Endothelial cell of umbilical vein (primary cell): Measurements from ENCODE around the gene TMF1. TPM values are rescaled to one million over a fixed set of nuclear protein-coding genes. Genes with fewer than 3 reads are reported as not detected.

Experiments used
- BruUV-seq: library from RNA; stranded (reverse); fragments of 400-500 nt; replicated peaks from 2 replicates; lab custom pipeline; 2021; lab: Mats Ljungman, UMichigan
- CTCF ChIA-PET: fragments of 300-600, 350-600 bp; sonication (Branson Sonifier 250); formaldehyde crosslinking; loops from one replicate; lab custom pipeline; 2021; ENCODE audit warnings: antibody characterized with exemption, inconsistent platforms; lab: Charles Lee
- POLR2A ChIA-PET: fragments of 300-600, 350-600 bp; sonication (Branson Sonifier 250); formaldehyde crosslinking; loops from one replicate; lab custom pipeline; 2021; ENCODE audit warnings: antibody characterized with exemption, inconsistent platforms; lab: Charles Lee
- DNase-seq: peaks from one replicate; pipeline ENCODE4 v3.0.0-alpha.2; 2011; ENCODE audit warnings: low read depth, low spot score
- FAIRE-seq: peaks from 2 replicates; lab custom pipeline; 2011; peaks lifted over from hg19 to GRCh38; lab: Jason Lieb, UNC
- H2AFZ ChIP-seq: 2 replicates; pipeline ENCODE4 v1.6.0; 2012; ENCODE audit warnings: low read depth, low read length, control low read depth, inconsistent platforms
- H3K27ac ChIP-seq: 2 replicates; pipeline ENCODE4 v1.5.1; 2011; ENCODE audit warnings: low read depth, mild to moderate bottlenecking, control low read depth, low read length, moderate library complexity; ENCODE audit not compliant: insufficient read depth
- H3K27me3 ChIP-seq, 2 experiments: 2 replicates each; pipeline versions ENCODE4 v1.6.0 to v1.6.1; 2011; ENCODE audit warnings: low read length in 2 of 2, mixed read lengths in 1 of 2; ENCODE audit not compliant: control insufficient read depth in 2 of 2, insufficient read depth in 2 of 2
- H3K36me3 ChIP-seq, 2 experiments: 2 replicates in 1 of 2; 3 replicates in 1 of 2; pipeline ENCODE4 v1.5.1; 2011; ENCODE audit warnings: low read length in 2 of 2, mild to moderate bottlenecking in 1 of 2, moderate library complexity in 1 of 2; ENCODE audit not compliant: control insufficient read depth in 2 of 2, insufficient read depth in 2 of 2; ENCODE audit errors: extremely low read depth in 1 of 2
- H3K4me1 ChIP-seq: 3 replicates; pipeline ENCODE4 v1.5.1; 2011; ENCODE audit warnings: mild to moderate bottlenecking, low read length; ENCODE audit not compliant: control insufficient read depth, insufficient read depth; ENCODE audit errors: extremely low read depth
- H3K4me2 ChIP-seq: 2 replicates; pipeline ENCODE4 v1.6.1; 2011; ENCODE audit warnings: low read length, control low read depth, mixed read lengths; ENCODE audit not compliant: insufficient read depth
- H3K4me3 ChIP-seq, 3 experiments: fragments of 200-600 bp in 1 of 3; sonication (generic), shearing (Covaris generic) in 1 of 3; replicated peaks in 1 of 3; 2 replicates each; pipeline ENCODE4 v1.5.1; 2011 to 2016; ENCODE audit warnings: control low read depth in 3 of 3, low read length in 3 of 3, mild to moderate bottlenecking in 2 of 3, inconsistent platforms in 1 of 3, low read depth in 1 of 3, moderate library complexity in 1 of 3; ENCODE audit not compliant: insufficient read depth in 1 of 3
- H3K79me2 ChIP-seq: 2 replicates; pipeline ENCODE4 v1.6.0; 2012; ENCODE audit warnings: low read length, inconsistent platforms; ENCODE audit not compliant: control insufficient read depth, insufficient read depth
- H3K9ac ChIP-seq: replicated peaks from 2 replicates; pipeline ENCODE3; 2011; ENCODE audit warnings: low read length, control low read depth; ENCODE audit not compliant: insufficient read depth; ENCODE audit errors: extremely low read depth
- H3K9me1 ChIP-seq: replicated peaks from 3 replicates; pipeline ENCODE4 v1.6.0; 2011; ENCODE audit warnings: mild to moderate bottlenecking, low read length; ENCODE audit not compliant: control insufficient read depth, insufficient read depth; ENCODE audit errors: extremely low read depth
- H3K9me3 ChIP-seq: replicated peaks from 2 replicates; pipeline ENCODE4 v1.5.1; 2012; ENCODE audit warnings: low read length, inconsistent platforms; ENCODE audit not compliant: control insufficient read depth, insufficient read depth
- H4K20me1 ChIP-seq: replicated peaks from 2 replicates; pipeline ENCODE3; 2011; ENCODE audit warnings: mild to moderate bottlenecking, low read length; ENCODE audit not compliant: control insufficient read depth, insufficient read depth; ENCODE audit errors: extremely low read depth
- EZH2 ChIP-seq: IDR thresholded peaks from 2 replicates; pipeline ENCODE4 v1.6.1; 2012; ENCODE audit warnings: borderline replicate concordance, low read depth, mild to moderate bottlenecking, moderate library complexity, low read length, inconsistent platforms; ENCODE audit not compliant: severe bottlenecking
- FOS ChIP-seq: IDR thresholded peaks from 2 replicates; pipeline ENCODE4 v1.6.1; 2011; ENCODE audit warnings: mild to moderate bottlenecking, low read length, moderate library complexity, borderline replicate concordance; ENCODE audit not compliant: insufficient read depth
- GATA2 ChIP-seq: IDR thresholded peaks from 2 replicates; pipeline ENCODE4 v1.7.0; 2011; ENCODE audit warnings: low read depth, mild to moderate bottlenecking, moderate library complexity, mixed read lengths, low read length; ENCODE audit not compliant: insufficient read length, insufficient read depth
- JUN ChIP-seq: IDR thresholded peaks from 2 replicates; pipeline ENCODE4 v1.6.1; 2011; ENCODE audit warnings: borderline replicate concordance, low read depth; ENCODE audit not compliant: insufficient read length, insufficient read depth
- MYC ChIP-seq: IDR thresholded peaks from one replicate; pipeline ENCODE4 v1.6.1; 2011; ENCODE audit warnings: mild to moderate bottlenecking, low read depth, low read length
- POLR2A ChIP-seq: IDR thresholded peaks from 2 replicates; pipeline ENCODE4 v1.6.1; 2012; ENCODE audit warnings: low read depth, mild to moderate bottlenecking, control low read depth, low read length
- POLR2AphosphoS5 ChIP-seq: IDR thresholded peaks from 2 replicates; pipeline ENCODE4 v1.6.1; 2012; ENCODE audit warnings: low read depth, mild to moderate bottlenecking, control low read depth, low read length, moderate library complexity; ENCODE audit not compliant: insufficient read depth
- dilution Hi-C: fragments of 300-500 bp; cut with MboI; formaldehyde crosslinking; loops from one replicate; pipeline ENCODE4 v1.15.0; 2019; ENCODE audit warnings: low sequenced_read_pairs; ENCODE audit not compliant: extremely low pct_ligation_motif_present
- intact Hi-C: fragments of 100-400 bp; cut with micrococcal nuclease; formaldehyde crosslinking; loops from one replicate; pipeline ENCODE4 v1.10.0; 2022
- polyA plus RNA-seq, 4 experiments: library from polyadenylated mRNA; depleted of rRNA in 3 of 4; stranded (reverse) in 3 of 4; unstranded in 1 of 4; fragments of >200 nt; gene quantifications; 2 replicates each; pipeline versions ENCODE4 v1.2.1 to v1.2.3, GENCODE V29; 2011 to 2012; ENCODE audit warnings: missing spikeins in 1 of 4
- total RNA-seq: library from RNA; stranded (reverse); gene quantifications from 2 replicates; pipeline ENCODE4 v1.2.3, GENCODE V29; 2021
- TF ChIP-seq, protein P1 (sequence below): IDR thresholded peaks from 2 replicates; pipeline ENCODE4 v1.6.1; 2011; ENCODE audit not compliant: insufficient read depth, insufficient read length
- TF ChIP-seq, protein P2 (sequence below), 2 donors: IDR thresholded peaks; 1 replicate in 1 of 2; 2 replicates in 1 of 2; pipeline ENCODE4 v1.5.1; 2011; ENCODE audit warnings: low read length in 2 of 2, mild to moderate bottlenecking in 2 of 2, moderate library complexity in 2 of 2, control low read depth in 1 of 2, inconsistent platforms in 1 of 2, low read depth in 1 of 2; ENCODE audit not compliant: insufficient read depth in 1 of 2; ENCODE audit errors: extremely low read depth in 1 of 2

The TMF1 gene
- total and polyA plus RNA-seq, 2 donors (not counting 3 experiments of a cell fraction or from before 2014, with no cell fraction given): 3.7 to 32.7 TPM

DNA sequence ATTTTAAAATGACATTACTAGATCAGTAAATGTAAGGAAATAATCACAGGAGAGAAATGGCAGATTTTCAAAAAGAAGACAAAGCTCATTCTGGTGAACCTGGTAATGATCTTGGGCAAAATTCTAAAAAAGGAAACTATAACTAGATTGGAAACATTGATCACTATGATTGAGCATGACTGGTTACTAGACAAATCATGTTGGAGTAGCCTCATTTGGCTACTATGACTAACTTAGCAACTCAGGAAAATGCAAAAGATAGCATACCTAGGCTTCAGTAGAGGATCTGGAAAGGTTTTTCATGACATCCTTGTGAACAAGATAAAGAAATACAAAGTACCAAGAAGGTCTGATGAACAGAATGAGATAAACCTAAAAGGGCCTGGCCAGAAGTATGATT, 7.6 kb upstream of the TMF1 start:
- DNase-seq: no peak
- no peak overlapping the region for H3K9ac ChIP-seq
- no peak overlapping the region for H2AFZ ChIP-seq
- H3K4me1 ChIP-seq: no peaks in the 10 kb centered on the region
- H3K9me1 ChIP-seq: no peaks in the 10 kb centered on the region
- H3K27me3 ChIP-seq: no peaks in the 10 kb centered on the region
- H4K20me1 ChIP-seq: no peaks in the 10 kb centered on the region
- dilution Hi-C loops (no loop called here), intact Hi-C loops (no loop called here)
- H3K4me3 ChIP-seq: no peak overlapping the region
- H3K27ac ChIP-seq: no peak overlapping the region
- peaks cover 13 to 28% of the 10 kb centered on the region in 2 experiments for H3K36me3 ChIP-seq
- no TSS peak for BruUV-seq
- H3K9me3 ChIP-seq: no peaks in the 10 kb centered on the region
- H3K4me2 ChIP-seq: no peak overlapping the region
- POLR2A ChIA-PET: no interaction called here
- H3K79me2 ChIP-seq: no peaks in the 10 kb centered on the region
- TF ChIP-seq POLR2A (no peak), EZH2 (no peak), GATA2 (no peak), POLR2AphosphoS5 (no peak), JUN (no peak), FOS (no peak), MYC (no peak)
- TF ChIP-seq, protein P1, sequence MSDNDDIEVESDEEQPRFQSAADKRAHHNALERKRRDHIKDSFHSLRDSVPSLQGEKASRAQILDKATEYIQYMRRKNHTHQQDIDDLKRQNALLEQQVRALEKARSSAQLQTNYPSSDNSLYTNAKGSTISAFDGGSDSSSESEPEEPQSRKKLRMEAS: no peak
- TF ChIP-seq, protein P2, sequence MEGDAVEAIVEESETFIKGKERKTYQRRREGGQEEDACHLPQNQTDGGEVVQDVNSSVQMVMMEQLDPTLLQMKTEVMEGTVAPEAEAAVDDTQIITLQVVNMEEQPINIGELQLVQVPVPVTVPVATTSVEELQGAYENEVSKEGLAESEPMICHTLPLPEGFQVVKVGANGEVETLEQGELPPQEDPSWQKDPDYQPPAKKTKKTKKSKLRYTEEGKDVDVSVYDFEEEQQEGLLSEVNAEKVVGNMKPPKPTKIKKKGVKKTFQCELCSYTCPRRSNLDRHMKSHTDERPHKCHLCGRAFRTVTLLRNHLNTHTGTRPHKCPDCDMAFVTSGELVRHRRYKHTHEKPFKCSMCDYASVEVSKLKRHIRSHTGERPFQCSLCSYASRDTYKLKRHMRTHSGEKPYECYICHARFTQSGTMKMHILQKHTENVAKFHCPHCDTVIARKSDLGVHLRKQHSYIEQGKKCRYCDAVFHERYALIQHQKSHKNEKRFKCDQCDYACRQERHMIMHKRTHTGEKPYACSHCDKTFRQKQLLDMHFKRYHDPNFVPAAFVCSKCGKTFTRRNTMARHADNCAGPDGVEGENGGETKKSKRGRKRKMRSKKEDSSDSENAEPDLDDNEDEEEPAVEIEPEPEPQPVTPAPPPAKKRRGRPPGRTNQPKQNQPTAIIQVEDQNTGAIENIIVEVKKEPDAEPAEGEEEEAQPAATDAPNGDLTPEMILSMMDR (IDR thresholded peaks at IDR 0.05; ENCODE audit: extremely low read depth in 1 of 2, insufficient read depth in 1 of 2, low read depth in 1 of 2, low read length in 2 of 2): no peak
- CTCF ChIA-PET: interaction anchor here (1.0 kb wide), 1 partner anchor 46 kb away, joined by 3 read pairs; the partner anchor contains the start of gene EOGT
- no peak for FAIRE-seq
